Measurements from ENCODE around the gene CDYL2.

- no peak for TF ChIP-seq ZFP3 (CRISPR knock-in tag; IDR thresholded peaks at IDR 0.05)
- no peak for TF ChIP-seq TSHZ2 (CRISPR knock-in tag; IDR thresholded peaks at IDR 0.05)
- no peak for TF ChIP-seq TCF4 (CRISPR knock-in tag; IDR thresholded peaks at IDR 0.05; ENCODE audit: borderline replicate concordance)
- no peak for TF ChIP-seq CREB5 (CRISPR knock-in tag; IDR thresholded peaks at IDR 0.05; ENCODE audit: low read depth)
- no peak for TF ChIP-seq ZNF70 (CRISPR knock-in tag; IDR thresholded peaks at IDR 0.05)
- TF ChIP-seq ZFP30 (CRISPR knock-in tag; IDR thresholded peaks at IDR 0.05), result no peak
- TF ChIP-seq RARB (CRISPR knock-in tag; IDR thresholded peaks at IDR 0.05), result no peak
- TF ChIP-seq GLIS3 (CRISPR knock-in tag; IDR thresholded peaks at IDR 0.05), result no peak
- TF ChIP-seq CSDC2 (CRISPR knock-in tag; IDR thresholded peaks at IDR 0.05), result no peak
- TF ChIP-seq ARNTL (CRISPR knock-in tag; IDR thresholded peaks at IDR 0.05; ENCODE audit: borderline replicate concordance, low read depth), result no peak
Observed at GRCh38 chr16:80719573-80719972, 84.8 kb downstream of the CDYL2 start.

All from SK-N-SH treated with all-trans-retinoic acid at 6 μM for 48 hours (cell line).